IMR-90 (cell line): ENCODE measurements around the gene GNAI2.

Experiments
- CTCF ChIP-seq: conservative IDR thresholded peaks from 2 replicates; pipeline ENCODE4 v1.5.1; 2012; ENCODE audit warnings: mild to moderate bottlenecking, low read depth, low read length, improper control_type of control experiment
- FOS ChIP-seq: fragments of 150-350 bp; IDR thresholded peaks from 2 replicates; pipeline ENCODE4 v1.6.1; 2016; ENCODE audit warnings: low read depth, low read length
- MAZ ChIP-seq: IDR thresholded peaks from 2 replicates; pipeline ENCODE4 v1.6.1; 2012; ENCODE audit warnings: low read depth, mild to moderate bottlenecking, low read length, improper control_type of control experiment, moderate library complexity, borderline replicate concordance
- POLR2A ChIP-seq: IDR thresholded peaks from 2 replicates; pipeline ENCODE4 v1.6.1; 2012; ENCODE audit warnings: mild to moderate bottlenecking, low read depth, low read length
- RAD21 ChIP-seq: IDR thresholded peaks from 2 replicates; pipeline ENCODE4 v1.6.1; 2012; ENCODE audit warnings: low read length, improper control_type of control experiment
- RFX5 ChIP-seq: IDR thresholded peaks from 2 replicates; pipeline ENCODE4 v1.8.0; 2012; ENCODE audit warnings: low read depth, mild to moderate bottlenecking, low read length, moderate library complexity
- SMC3 ChIP-seq: fragments of 150-350 bp; IDR thresholded peaks from 2 replicates; pipeline ENCODE4 v1.6.1; 2016; ENCODE audit warnings: low read depth, mild to moderate bottlenecking, antibody characterized with exemption, low read length, moderate library complexity

GRCh38 chr3:50221411-50222168, 14.4 kb upstream of the GNAI2 start:
- no peak for TF ChIP-seq CTCF
- TF ChIP-seq SMC3 = no peak
- no peak for TF ChIP-seq FOS
- TF ChIP-seq POLR2A = no peak
- TF ChIP-seq RFX5 = no peak
- no peak for TF ChIP-seq MAZ
- TF ChIP-seq RAD21 = no peak
